ENCODE results near the gene HTR1D.
"Not testable (repeated sequence)": the region's sequence is repeated elsewhere in the genome, so short reads cannot be mapped to it uniquely, and the experiment has no call there.

Gene HTR1D

DNA sequence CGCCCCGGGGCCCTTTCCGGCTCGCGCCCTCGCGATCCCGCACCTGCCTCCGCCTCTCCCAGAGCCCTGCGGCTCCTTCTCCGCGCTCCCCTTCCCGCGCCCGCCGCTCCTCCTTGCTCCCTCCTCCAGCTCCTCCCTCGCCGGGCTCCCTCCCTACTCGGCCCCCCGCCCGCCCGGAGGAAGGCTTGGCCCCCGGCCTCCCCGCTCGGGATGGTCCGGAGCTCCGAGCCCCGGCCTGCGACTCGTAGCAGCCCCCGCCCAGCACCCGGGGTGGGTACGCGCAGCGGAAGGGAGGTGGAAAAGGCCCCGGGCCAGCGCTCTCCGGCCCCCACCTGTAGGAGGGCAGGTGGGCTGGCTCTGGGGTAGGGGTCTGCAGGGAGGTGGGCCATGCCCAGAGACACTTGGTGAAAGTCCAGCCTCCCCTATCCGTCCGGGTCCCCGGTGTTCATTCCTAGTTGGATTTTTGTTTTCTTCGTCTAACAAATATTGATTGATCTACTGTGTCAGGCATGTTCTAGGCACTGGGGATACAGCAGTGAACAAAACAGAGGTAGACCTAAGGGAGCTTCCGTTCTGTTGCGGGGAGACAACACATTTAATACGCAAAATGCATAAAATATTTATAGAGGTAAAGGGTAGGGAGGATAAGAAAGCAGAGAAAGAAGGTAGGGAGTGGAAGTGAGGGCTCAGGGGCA, at the start of gene HTR1D:
TSS of gene HTR1D (minus strand) at position 82 of the 695 bp plus-strand sequence. CDS start 23,283 bp downstream, outside the sequence.
- DNase-seq (ENCODE audit: extremely low read depth in 1 of 2, low read depth in 1 of 2) = no peak

GRCh38 chr1:23263380-23263887, 46.1 kb upstream of the HTR1D start:
- DNase-seq (ENCODE audit: extremely low read depth in 1 of 2, low read depth in 1 of 2) = no peak

GRCh38 chr1:23258082-23258481, 40.8 kb upstream of the HTR1D start:
- DNase-seq (ENCODE audit: extremely low read depth in 1 of 2, low read depth in 1 of 2) = not testable (repeated sequence)

- not testable (repeated sequence) for DNase-seq (ENCODE audit: extremely low read depth in 1 of 2, low read depth in 1 of 2)
These were observed 40.1 kb upstream of the HTR1D start for GRCh38 chr1:23257371-23257770.

- DNase-seq (ENCODE audit: extremely low read depth in 1 of 2, low read depth in 1 of 2) = no peak
These were observed 37.3 kb upstream of the HTR1D start for GRCh38 chr1:23254584-23254983.

DNA sequence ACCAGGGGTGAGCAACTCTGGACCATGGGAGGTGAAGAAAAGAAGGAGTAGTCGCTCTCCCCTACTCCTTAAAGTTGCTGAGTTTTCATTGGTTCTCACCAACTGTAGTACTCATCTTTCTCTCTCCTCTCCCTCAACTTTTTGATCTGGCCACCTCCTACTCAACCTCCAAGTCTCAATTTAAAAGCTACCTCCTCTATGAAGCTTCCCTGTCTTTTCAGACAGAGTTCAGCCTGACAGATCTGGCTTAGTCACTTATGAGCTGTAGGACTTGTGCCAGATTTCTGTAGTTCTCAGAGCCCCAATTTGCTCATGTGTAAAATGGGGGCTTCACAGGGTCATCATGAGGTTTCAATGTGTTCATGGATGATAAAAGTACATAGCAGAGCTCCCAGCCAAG, 34.5 kb upstream of the HTR1D start:
- no peak for DNase-seq (ENCODE audit: extremely low read depth in 1 of 2, low read depth in 1 of 2)

DNA sequence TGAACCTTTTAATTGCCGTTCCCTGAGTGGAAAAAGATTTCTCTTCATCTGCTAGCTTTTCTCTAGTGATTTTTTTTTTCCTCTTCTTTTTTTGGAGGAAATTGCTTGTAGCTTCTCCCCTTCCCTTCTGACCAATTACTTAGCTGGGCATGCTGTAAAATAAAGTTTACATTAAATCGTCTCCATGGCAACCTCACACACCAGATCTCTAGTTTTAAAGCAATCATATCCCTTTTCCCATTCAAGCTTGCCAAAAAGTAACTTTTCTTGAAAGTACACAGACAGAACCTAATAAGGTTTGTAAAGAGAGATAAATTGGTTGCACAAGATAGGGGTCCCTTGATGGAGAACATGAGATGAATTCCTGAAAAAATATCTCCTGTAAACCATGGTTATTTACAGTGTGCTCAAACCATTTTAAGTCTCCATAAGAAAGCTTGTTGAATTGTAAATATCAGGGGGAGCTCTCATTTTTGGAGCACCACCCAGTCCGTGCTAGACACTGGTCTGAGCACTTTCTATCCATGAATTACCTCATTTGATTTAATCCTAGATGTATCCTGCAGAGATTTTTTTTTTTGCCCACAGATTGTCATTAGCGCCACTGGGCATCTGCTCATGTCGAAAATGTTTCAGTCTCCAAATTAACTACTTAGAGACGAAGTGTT, 32.6 kb upstream of the HTR1D start:
- DNase-seq (ENCODE audit: extremely low read depth in 1 of 2, low read depth in 1 of 2) = no peak

- no peak for DNase-seq (ENCODE audit: extremely low read depth in 1 of 2, low read depth in 1 of 2)
These were observed 30.0 kb upstream of the HTR1D start for GRCh38 chr1:23247276-23247675.

- no peak for DNase-seq (ENCODE audit: extremely low read depth in 1 of 2, low read depth in 1 of 2)
These were observed 29.0 kb upstream of the HTR1D start for GRCh38 chr1:23246274-23246673.

- DNase-seq (ENCODE audit: extremely low read depth in 1 of 2, low read depth in 1 of 2) = no peak
These were observed 27.0 kb upstream of the HTR1D start for GRCh38 chr1:23244256-23244761.

DNA sequence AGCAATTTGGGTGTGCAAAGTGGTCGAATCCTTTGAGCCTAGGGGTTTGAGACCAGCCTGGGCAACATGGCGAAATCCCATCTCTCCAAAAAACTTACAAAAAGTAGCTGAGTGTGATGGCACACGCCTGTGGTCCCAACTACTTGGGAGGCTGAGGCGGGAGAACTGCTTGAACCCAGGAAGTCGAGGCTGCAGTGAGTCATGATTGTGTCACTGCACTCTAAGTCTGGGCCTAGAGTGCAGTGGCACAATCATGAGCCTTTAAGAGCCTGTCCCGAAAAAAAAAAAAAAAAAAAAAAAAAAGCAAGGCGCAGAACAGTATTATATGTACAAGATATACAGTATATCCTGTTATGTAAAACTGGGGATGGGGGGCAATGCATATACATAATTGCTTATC, 25.1 kb upstream of the HTR1D start:
- no peak for DNase-seq (ENCODE audit: extremely low read depth in 1 of 2, low read depth in 1 of 2)

GRCh38 chr1:23239638-23240295, 22.5 kb upstream of the HTR1D start:
- DNase-seq (ENCODE audit: extremely low read depth in 1 of 2, low read depth in 1 of 2) = no peak

DNA sequence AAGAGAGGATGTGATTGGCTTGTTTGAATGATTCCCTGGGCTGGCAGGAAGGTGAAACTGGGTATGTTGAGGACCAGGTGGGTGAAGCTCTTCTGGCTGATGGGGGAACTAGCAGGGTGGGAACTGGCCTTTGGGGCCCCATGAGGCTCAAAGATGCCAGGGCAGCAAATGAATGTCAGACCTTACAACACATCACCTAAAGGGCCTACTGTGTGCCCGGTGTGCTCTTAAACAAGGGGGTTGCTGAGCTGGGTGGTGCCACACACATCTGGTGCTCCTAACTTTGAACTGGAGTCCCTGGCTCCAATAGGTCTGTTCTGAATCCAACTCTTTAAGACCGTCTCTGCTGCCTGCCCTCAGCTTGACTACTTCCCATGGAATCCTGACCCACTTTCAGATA, 21.3 kb upstream of the HTR1D start:
- DNase-seq (ENCODE audit: extremely low read depth in 1 of 2, low read depth in 1 of 2) = no peak

DNA sequence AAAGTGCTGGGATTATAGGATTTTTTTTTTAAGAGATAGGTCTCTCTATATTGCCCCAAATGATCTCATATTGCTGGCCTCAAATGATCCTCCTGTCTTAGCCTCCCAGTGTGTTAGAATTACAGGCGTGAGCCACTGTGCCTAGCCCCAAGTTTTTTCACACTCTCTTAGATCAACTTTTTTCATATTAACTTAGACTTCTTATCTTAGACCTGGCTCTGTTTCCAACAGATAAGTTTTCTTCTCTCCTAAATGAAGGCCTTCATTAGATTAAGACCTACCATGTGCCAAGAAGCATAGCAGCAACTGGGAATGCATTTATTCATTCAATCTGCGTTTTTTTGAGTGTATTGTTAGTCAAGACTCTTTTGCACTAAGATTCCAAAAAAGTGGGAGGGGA, 20.2 kb upstream of the HTR1D start:
- no peak for DNase-seq (ENCODE audit: extremely low read depth in 1 of 2, low read depth in 1 of 2)

DNA sequence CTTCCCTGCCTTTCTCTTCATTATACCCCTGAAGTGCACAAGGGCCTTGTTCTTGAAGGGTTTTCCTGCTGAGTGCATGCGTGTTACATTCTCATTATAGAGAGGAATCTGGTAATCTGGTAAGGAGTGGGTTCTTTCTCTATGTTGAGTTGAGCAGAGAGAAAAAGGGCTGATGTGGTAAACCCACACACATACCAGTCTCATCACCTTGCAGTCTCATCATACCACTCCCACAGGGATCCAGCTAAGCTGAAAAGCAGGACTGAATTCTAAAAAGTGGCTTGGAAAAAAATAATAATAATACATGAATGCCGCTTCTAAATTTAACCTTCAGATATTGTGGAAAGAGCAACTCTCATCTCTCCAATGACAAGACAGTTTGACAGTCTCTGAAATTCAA, 10.5 kb upstream of the HTR1D start:
- DNase-seq (ENCODE audit: extremely low read depth in 1 of 2, low read depth in 1 of 2) = no peak

- DNase-seq (ENCODE audit: extremely low read depth in 1 of 2, low read depth in 1 of 2) = no peak
These were observed 7.7 kb upstream of the HTR1D start for GRCh38 chr1:23224739-23225648.

- DNase-seq (ENCODE audit: extremely low read depth in 1 of 2, low read depth in 1 of 2) = not testable (repeated sequence)
These were observed 6.7 kb upstream of the HTR1D start for GRCh38 chr1:23223963-23224362.

GRCh38 chr1:23223490-23223951, 6.2 kb upstream of the HTR1D start:
- not testable (repeated sequence) for DNase-seq (ENCODE audit: extremely low read depth in 1 of 2, low read depth in 1 of 2)

GRCh38 chr1:23222742-23223141, 5.4 kb upstream of the HTR1D start:
- no peak for DNase-seq (ENCODE audit: extremely low read depth in 1 of 2, low read depth in 1 of 2)

GRCh38 chr1:23222331-23222730, 5.0 kb upstream of the HTR1D start:
- no peak for DNase-seq (ENCODE audit: extremely low read depth in 1 of 2, low read depth in 1 of 2)

Measured in stimulated activated CD8-positive, alpha-beta memory T cell treated with anti-CD3 and anti-CD28 coated beads, Interleukin-7, amount 100 ng/mL, for 48 hours (primary cell).